HG03460 (cell line): Measurements from ENCODE around the gene CXorf38.
"Not testable (repeated sequence)": the region's sequence is repeated elsewhere in the genome, so short reads cannot be mapped to it uniquely, and the experiment has no call there.

ENCODE experiments used
- ATAC-seq: cut with Tn5 transposase; IDR thresholded peaks from one replicate; pipeline ENCODE4 v1.9.1; 2021; ENCODE audit not compliant: unreplicated experiment

CXorf38 gene

DNA sequence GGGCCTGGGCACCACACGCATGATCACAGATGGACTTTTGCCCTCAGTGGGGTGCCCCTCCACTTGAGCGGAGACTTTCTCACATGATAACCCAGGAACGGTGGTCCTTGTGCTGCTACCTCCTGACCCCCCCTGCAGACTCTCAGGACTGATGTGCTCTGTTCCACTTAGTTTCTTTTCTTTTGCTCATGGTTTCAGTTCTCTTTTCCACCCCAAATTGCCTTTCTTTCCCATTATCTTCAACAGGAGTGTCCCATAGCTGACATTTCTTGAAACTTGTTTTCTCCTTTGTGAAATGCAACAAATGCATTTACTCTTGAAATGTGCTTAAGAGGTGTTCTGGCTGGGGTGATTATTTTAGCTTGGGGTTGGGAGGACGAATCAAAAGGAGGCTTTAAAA lies 15.2 kb downstream of the CXorf38 start:
- no peak for ATAC-seq

DNA sequence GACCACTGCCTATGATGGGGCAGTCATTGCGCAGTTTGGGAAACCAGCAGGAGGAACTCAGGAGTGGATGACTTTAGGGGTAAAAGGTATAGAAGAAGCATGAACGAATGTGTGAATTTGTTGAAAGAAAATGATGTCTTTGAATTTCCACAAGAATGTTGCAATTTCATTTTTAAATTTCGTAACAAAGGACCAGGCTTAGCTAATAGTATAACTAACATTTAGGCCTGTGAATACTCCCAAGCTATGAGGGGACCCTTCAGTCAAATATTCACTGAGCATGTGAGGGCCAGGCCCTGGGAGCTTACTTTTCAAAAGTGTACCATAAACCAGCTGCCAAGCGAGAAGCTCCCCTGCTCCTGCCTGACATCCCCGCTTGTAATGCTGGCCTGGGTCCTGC lies 18.9 kb downstream of the CXorf38 start:
- ATAC-seq: no peak

DNA sequence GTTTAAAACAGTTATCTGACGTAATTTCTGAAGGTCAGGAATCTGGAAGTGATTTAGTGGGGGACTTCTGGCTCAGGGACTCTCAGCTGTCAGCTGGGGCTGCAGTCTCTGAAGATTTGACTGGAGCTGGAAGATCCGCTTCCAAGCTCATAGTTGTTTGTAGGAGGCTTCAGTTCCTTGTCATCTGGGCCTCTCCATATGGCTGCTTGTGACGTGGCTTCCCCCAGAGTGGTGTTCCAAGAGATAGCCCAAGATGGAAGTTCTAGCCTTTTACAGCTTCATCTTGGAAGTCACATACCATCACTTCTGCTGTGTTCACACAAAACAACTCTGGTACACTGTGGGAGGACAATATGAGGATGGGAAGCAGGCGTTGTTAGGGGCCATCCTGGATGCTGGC lies 22.1 kb downstream of the CXorf38 start:
- ATAC-seq: no peak

DNA sequence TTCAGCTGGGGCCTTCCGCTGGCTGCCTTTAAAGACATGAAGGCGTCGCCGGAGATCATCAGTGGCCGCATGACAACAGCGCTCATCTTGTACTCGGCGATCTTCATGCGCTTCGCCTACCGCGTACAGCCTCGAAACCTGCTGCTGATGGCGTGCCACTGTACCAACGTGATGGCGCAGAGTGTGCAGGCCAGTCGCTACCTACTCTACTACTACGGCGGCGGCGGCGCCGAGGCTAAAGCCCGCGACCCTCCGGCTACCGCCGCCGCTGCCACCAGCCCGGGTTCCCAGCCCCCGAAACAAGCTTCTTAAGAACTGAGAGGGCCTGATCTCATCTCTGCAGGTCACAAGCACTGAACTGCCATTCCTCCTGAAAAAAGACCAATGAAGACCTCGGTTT lies 23.7 kb downstream of the CXorf38 start:
- ATAC-seq: no peak

DNA sequence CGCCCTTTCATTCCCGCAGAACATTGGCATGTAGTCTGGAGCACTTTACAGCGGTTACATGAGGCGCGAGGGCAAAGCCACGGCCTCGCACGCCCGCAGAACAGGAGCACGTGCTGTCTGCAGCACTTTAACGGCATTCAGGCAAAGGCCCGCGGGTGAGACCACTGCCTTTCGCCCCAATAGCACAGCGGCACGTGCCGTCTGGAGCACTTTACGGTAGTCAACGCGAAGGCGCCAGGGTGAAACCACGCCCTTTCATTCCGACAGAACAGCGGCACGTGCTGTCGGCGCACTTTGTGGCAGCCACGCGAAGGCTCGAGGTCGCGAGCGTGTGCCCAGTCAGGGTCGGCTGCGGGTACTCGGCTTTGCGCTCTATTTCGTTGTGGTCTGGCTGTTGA lies 24.2 kb downstream of the CXorf38 start, which contains the start of gene MPC1L:
Gene MPC1L (plus strand): TSS at position 290 of the 398 bp plus-strand sequence. CDS start 138 bp downstream, outside the sequence.
- ATAC-seq: no peak

DNA sequence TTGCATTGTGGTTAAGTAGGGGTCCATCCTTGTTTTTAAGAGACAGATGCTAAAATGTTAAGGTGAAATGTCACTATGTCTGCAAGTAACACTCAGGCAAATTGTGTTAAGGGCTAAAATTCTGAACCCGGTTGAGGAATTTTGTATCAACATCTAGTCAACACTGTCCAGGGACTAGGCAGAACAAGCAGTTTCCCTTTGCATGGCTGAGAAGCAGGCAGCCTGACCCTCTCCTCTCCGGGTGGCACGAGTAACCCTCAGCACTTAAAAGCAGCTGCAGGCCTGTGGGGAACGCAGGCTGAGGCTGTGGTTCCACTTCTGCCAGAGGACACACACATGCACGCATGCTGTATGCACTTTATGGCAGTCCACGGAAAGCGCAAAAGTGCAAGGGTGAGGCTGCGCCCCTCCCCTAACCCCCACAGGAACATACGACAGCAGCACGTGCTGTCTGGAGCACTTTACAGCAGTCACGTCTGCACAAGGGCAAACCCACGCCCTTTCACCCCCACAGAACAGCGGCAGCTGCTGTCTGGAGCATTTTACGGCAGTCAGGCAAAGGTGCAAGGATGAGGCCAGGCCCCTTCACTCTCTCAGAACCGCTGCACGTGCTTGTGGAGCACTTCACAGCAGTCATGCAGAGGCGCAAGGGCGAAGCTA lies 24.8 kb downstream of the CXorf38 start:
- no peak for ATAC-seq

DNA sequence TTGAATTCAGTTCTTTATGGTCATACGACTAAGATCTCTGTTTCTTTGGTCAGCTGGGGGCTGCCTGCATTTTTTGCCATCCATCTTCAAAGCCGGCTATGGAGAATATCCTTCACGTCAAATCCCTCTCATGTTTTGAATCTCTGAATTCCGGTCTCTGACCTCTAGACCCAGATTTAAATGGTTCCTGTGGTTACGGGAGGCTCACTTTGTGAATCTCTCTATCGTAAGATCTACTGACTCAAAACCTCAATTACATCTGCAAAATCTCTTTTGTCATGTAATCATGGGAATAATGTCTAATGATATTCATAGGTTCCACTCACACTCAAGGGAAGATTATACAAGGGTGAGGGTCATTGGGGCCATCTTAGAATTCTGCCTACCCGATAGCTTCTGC lies 29.8 kb downstream of the CXorf38 start:
- no peak for ATAC-seq

DNA sequence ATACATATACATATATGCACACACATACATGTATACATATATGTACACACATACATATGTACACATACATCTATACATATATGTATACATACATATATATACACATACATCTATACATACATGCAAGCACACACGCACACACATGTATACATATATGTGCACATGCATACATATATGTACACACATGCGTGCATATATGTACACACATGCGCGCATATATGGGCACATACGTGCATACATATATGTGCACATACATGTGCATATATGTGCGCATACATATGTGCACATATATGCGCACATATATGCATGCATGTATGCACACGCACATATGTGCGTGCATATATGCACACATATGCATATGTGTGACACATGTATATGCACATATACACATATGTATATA lies 31.4 kb downstream of the CXorf38 start:
- ATAC-seq: no peak

DNA sequence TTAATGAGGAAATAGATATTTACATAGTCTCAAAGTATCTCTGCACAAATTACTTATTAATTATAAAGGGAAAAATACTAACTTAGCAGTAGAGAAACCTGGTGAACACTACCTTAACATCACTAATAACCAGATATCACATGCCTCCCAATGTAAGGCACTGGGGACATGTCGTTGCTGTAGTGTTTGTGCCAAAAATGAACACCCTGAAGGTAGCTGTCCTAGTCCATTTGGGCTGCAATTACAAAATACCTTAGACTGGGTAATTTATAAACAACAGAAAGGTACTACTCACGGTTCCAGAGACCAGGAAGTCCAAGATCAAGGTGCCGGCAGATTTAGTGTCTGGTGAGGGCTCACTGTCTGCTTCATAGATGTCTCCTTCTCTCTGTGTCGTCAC lies 34.9 kb downstream of the CXorf38 start:
- ATAC-seq: no peak

DNA sequence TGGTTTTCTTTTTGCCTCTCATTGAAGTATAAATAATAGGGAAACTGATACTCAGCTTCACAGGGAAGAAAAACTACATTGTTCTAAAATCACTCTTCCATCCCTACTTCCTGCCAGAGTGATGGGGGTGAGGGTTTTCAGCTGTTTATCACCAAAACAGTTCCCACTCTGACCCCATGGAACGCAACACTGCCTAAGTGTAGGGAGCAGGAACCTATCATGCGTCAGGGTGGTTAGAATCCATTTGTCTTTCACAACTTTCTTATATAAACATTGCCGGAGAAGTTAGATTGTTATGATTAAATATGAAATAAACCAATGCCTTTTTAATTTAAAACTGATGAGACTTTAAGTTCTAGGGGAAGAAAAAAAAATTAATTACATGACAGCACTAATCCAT lies 40.0 kb downstream of the CXorf38 start:
- no peak for ATAC-seq

DNA sequence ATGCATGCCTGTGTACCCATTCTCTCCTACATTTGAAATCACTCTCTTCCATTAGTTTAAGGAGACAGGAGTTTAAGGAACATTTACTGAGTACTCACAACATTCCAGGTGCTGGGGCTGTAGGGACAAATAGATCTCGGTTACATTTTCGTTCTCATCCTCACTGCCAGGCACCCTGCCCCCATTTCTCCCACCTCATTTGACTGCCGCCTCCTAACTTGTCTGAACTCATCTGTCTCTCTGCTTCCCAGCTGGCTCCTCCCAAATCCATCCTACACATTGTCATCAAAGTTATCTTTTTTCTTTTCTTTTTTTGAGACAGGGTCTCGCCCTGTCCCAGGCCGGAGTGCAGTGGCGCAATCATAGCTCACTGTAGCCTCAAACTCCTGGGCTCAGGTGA lies 43.9 kb downstream of the CXorf38 start:
- no peak for ATAC-seq

DNA sequence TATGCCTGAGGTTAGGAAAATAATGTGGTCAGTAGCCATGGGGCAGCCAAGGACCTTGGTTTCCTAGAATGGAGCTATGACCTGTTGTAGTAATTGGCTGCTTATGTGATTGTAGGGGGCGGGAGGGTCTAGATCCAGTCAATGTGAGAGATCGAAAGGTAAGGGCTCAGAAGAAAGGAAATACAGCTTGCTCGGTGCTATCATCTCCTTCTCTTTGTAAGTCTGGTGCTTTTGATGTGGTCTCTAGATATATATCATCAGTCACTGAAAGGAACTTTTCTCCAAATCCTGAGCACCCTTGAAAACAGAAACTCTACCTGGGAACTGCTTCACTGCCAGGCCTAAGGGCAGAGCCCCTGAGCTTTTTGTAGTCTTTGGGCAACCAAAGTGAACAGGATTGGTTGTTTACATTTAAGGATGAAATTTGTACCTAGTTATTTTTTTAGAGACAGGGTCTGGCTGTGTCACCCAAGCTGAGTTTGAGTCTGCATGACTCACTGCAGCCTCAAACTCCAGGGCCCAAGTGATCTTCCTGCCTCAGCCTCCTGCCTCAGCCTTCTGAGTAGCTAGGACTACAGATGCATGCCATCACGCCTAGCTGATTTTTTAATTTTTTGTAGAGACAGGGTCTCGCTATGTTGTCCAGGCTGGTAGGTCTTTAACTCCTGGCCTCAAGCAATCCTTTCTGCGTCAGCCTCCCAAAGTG lies 57.6 kb downstream of the CXorf38 start:
- not testable (repeated sequence) for ATAC-seq

DNA sequence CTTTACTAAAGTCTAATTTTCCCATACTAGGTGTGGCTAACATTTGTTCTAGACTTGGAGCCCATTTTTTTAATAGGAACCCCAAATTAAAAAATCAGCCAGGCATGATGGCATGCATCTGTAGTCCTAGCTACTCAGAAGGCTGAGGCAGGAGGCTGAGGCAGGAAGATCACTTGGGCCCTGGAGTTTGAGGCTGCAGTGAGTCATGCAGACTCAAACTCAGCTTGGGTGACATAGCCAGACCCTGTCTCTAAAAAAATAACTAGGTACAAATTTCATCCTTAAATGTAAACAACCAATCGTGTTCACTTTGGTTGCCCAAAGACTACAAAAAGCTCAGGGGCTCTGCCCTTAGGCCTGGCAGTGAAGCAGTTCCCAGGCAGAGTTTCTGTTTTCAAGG lies 59.7 kb downstream of the CXorf38 start:
- ATAC-seq: not testable (repeated sequence)

DNA sequence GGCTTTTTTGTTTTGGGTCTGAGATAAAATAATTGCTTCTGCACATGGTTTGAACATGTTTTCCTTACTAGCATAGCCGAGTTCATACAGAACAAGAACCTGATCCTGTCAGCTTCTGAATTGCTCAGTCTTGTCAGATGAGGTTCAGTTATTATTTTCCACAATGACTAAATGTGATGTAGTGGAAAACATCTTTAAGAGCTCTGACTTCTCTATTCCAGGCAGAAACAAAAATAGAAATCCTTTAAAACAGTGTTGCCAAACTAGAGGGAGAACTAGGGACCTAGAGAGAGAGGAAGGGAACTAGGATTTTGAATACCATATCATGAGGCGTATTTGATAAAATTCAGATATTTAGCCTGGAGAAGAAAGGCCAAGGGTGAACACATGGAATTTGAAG lies 64.5 kb downstream of the CXorf38 start:
- no peak for ATAC-seq

DNA sequence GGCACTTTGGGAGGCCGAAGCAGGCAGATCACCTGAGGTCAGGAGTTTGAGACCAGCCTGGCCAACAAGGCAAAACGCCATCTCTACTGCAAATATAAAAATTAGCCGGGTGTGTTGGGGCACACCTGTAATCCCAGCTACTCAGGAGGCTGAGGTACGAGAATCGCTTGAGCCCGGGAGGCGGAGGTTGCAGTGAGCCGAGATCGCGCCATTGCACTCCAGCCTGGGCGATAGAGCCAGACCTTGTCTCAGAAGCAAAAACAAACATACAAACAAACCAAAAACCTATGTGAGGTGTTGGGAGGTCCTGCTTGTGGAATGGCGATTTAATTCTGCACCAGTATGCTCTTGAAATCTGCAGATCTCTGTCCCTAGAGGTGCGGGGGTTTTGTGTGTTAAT lies 65.2 kb downstream of the CXorf38 start:
- ATAC-seq: not testable (repeated sequence)

DNA sequence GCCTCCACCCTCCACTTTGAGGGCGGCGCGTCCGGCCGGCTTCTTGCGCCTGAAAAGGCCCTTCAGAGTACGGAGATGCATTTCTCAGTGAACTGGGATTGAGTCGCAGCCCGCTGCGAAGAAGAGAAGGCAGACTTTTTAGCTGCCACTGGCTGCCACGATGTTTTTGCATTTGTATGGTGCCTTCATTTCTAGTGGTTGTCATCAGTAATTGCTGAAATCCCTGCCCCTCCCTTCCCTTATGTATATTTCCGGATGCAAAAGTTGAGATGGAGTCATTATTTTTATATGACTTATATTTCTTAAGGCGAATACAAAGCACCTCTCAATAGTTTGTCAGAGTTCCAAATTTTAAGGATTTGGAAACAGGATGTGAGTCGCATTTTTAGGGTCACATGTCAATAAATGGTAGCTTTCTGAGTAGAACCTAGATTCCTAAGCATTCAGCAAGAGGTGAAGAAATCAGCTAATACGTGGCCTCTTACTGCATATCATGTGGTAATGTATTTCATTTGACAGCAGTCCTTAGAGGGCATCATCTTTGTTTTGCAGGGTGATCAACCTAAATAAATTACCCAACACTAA lies 65.9 kb downstream of the CXorf38 start:
- no peak for ATAC-seq

DNA sequence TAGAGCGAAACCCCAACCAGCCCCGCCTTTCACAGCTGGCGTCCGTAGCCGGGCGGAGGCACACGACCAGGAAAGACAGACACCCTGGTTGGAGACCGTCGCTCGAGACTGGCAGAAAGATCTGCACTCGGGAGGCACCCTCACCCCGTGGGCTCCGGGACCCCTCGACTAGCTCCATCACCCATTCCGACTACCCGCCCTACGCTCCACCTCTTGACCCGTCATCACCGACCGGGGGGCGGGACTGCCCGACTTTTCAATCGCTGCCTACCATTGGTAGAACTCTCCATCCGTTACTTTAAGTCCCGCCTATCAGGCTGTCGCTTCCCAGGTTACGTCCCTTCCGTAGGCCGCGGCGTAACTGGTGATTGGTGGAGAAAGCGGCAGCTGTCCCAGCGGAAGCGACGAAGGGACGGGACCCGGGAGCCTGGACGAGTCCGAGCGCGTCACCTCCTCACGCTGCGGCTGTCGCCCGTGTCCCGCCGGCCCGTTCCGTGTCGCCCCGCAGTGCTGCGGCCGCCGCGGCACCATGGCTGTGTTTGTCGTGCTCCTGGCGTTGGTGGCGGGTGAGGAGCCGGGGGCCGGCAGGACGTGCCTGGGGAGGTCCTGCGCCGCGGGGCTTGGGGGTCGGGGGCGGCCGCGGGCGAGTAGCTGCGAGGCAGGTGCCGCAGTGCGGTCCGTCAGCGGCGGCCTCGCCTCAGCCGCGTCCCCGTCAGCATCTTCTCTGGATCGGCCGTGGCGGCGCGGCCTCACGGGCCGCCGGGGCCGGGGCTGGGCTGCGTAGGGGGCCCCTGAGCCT lies 66.6 kb downstream of the CXorf38 start, which contains the start of gene ATP6AP2:
Gene ATP6AP2 (plus strand): TSS at position 434 of the 799 bp plus-strand sequence. CDS start 96 bp downstream, at position 530.
- ATAC-seq: peak; percentile 93

DNA sequence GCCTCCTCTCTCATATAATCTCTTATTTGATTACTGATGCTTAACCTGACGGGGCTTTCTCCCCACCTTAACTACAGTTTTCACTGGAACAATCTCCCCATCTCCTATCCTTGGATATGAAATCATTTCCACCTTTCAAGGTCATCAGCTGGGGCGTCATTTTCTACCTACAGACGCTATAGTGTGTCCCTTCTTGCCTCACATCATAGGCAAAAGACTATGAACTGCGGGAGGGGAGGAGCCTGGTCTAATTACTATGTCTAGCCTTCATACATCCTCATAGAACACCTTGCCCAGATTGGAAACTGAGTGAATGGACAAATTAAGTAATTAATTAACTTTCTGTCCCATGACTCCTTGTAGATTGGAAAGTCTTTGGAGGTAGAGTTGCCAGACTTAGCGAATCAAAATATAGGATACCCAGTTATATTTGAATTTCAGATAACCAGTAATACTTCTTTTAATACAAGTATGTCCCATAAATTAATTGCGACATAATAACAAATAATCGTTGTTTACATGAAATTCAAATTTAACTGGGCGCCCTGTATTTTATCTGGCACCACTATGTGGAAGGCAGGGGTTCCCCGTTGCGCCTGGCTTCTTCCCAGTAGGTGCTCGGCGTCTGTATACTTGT lies 67.3 kb downstream of the CXorf38 start:
- ATAC-seq: peak; percentile 48

DNA sequence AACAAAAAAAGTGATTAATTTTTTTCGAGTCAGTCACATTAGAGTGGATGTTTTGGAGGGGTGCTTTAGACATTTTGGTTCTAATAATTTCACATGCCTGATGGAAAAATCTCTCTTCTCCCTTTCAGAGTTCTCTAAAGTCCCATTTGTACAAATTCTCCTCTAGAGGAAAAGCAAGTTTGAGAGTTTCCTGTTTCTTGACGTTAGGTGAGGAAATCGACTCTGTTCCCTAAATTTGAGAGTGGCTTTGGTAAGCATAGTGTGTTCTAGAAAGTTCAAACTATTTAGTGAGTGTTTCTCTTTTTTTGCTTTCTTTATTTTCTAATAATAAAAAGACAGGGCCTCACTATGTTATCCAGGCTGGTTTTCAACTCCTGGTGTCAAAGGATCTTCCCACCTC lies 68.2 kb downstream of the CXorf38 start:
- ATAC-seq: no peak

DNA sequence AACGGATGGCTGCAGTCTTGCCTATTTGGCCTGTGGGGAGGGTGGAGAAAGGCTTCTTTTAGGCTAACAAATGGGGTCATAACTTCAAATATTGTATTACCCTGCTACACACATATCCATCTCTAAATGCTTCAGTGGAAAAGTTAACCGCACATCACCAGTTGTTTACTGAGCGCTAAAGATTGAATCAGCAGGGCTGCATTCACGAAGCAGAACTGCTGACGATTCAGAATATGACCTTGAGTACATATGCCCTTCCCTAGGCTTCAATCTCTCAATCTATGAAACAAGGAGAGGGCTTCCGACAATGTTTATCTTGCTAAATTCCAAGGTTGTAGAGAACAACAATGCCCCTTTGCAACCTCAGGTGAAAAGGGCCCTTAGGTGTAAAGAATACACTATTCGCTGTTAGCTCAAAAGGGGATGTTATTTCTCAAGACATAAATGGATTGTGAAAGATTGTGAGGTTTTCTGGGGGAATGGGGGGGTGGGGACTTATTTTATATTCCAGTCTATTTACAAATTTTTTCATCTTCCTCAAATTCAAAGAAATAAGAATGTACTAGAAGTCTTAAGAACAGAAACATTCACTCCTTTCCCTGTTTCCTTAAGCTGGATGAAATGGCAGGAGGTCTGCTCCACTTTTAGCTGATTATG lies 69.2 kb downstream of the CXorf38 start:
- ATAC-seq: no peak
